A549 (cell line): ENCODE results near the gene CYGB. TPM values are rescaled to one million over a fixed set of nuclear protein-coding genes. Genes with fewer than 3 reads are reported as not detected.
A peak's percentile ranks its signal among the peaks of the same experiment; 100 is the strongest.

Source experiments
- ATAC-seq, 2 experiments: fragments of 200-7000 bp in 1 of 2; fragments of >200 bp in 1 of 2; cut with Nextera tagmentation in 1 of 2; cut with Tn5 transposase in 1 of 2; 3 replicates each; pipeline versions ENCODE4 v1.8.0 to v1.9.1; 2018 to 2020; ENCODE audit warnings: mild to moderate bottlenecking in 1 of 2, moderate library complexity in 1 of 2
- CTCF ChIA-PET: fragments of 300-600 bp; sonication (Branson Sonifier 250); formaldehyde crosslinking; extraction: SDS; loops from one replicate; lab custom pipeline; 2021; ENCODE audit warnings: antibody characterized with exemption, inconsistent platforms; lab: Yijun Ruan, JAX
- POLR2A ChIA-PET: fragments of 350-600 bp; formaldehyde crosslinking; extraction: SDS; loops from one replicate; lab custom pipeline; 2021; ENCODE audit warnings: antibody characterized with exemption, inconsistent platforms; lab: Yijun Ruan, JAX
- DNase-seq, 2 experiments: peaks; one replicate each; pipeline versions ENCODE4 v3.0.0 to v3.0.0-alpha.2; 2011 to 2016; ENCODE audit warnings: low read depth in 1 of 2, low spot score in 1 of 2
- FAIRE-seq: peaks from 2 replicates; lab custom pipeline; 2011; peaks lifted over from hg19 to GRCh38; lab: Jason Lieb, UNC
- H3K27ac ChIP-seq, 2 experiments: fragments of >200 bp; sonication (Bioruptor Twin); formaldehyde crosslinking; 3 replicates each; pipeline ENCODE4 v1.5.1; 2016 to 2017
- H3K4me1 ChIP-seq: fragments of >200 bp; sonication (Bioruptor Twin); formaldehyde crosslinking; 3 replicates; pipeline ENCODE4 v1.6.1; 2016
- H3K4me2 ChIP-seq: fragments of >200 bp; sonication (Bioruptor Twin); formaldehyde crosslinking; 3 replicates; pipeline ENCODE4 v1.6.1; 2016
- H3K4me3 ChIP-seq: fragments of >200 bp; sonication (Bioruptor Twin); formaldehyde crosslinking; 3 replicates; pipeline ENCODE4 v1.5.1; 2016
- H3K9me3 ChIP-seq: fragments of >200 bp; sonication (Bioruptor Twin); formaldehyde crosslinking; 3 replicates; pipeline ENCODE4 v1.6.1; 2016
- BHLHE40 ChIP-seq: IDR thresholded peaks from 2 replicates; pipeline ENCODE4 v1.6.1; 2012; ENCODE audit warnings: low read depth, low read length, inconsistent platforms
- CBX8 ChIP-seq: fragments of 200-600 bp; sonication (generic); IDR thresholded peaks from 2 replicates; pipeline ENCODE4 v1.6.1; 2016
- CEBPB ChIP-seq, 2 experiments: fragments of >200 bp in 1 of 2; sonication (Bioruptor Twin) in 1 of 2; formaldehyde crosslinking in 1 of 2; IDR thresholded peaks; 2 replicates each; pipeline ENCODE4 v1.6.1; 2012 to 2016
- CHD4 ChIP-seq: fragments of 200-600 bp; sonication (generic); IDR thresholded peaks from 2 replicates; pipeline ENCODE4 v1.6.1; 2016; ENCODE audit warnings: antibody characterized with exemption, mild to moderate bottlenecking, borderline replicate concordance
- EHF ChIP-seq: fragments of 250-450 bp; sonication (Bioruptor Pico); IDR thresholded peaks from 2 replicates; pipeline ENCODE4 v1.5.0; 2020; ENCODE audit warnings: mild to moderate bottlenecking
- ESRRA ChIP-seq: fragments of 150-350 bp; IDR thresholded peaks from 2 replicates; pipeline ENCODE4 v1.6.1; 2014; ENCODE audit warnings: mild to moderate bottlenecking, low read length, borderline replicate concordance
- FOXS1 ChIP-seq: fragments of 250-450 bp; sonication (Bioruptor Pico); IDR thresholded peaks from 2 replicates; pipeline ENCODE4 v1.5.0; 2020; ENCODE audit warnings: mild to moderate bottlenecking, moderate library complexity
- HOXA7 ChIP-seq: fragments of 250-450 bp; sonication (Bioruptor Pico); IDR thresholded peaks from 2 replicates; pipeline ENCODE4 v1.5.0; 2020; ENCODE audit warnings: mild to moderate bottlenecking, moderate library complexity
- HOXB13 ChIP-seq: fragments of 250-450 bp; sonication (Bioruptor Pico); IDR thresholded peaks from 2 replicates; pipeline ENCODE4 v1.5.0; 2020; ENCODE audit warnings: low read depth, mild to moderate bottlenecking, moderate library complexity
- JUN ChIP-seq, 2 experiments: fragments of >200 bp; sonication (Bioruptor Twin); formaldehyde crosslinking; IDR thresholded peaks; 2 replicates in 1 of 2; 3 replicates in 1 of 2; pipeline ENCODE4 v1.6.1; 2016 to 2017
- KDM5A ChIP-seq: fragments of 200-600 bp; sonication (generic); IDR thresholded peaks from 2 replicates; pipeline ENCODE4 v1.6.1; 2016; ENCODE audit warnings: antibody characterized with exemption, mild to moderate bottlenecking
- NR3C1 ChIP-seq: fragments of >200 bp; sonication (Bioruptor Twin); formaldehyde crosslinking; IDR thresholded peaks from 3 replicates; pipeline ENCODE4 v1.6.1; 2017
- PHF8 ChIP-seq: fragments of 200-600 bp; sonication (generic); IDR thresholded peaks from 2 replicates; pipeline ENCODE4 v1.6.1; 2016; ENCODE audit warnings: low read depth, mild to moderate bottlenecking, antibody characterized with exemption, moderate library complexity, borderline replicate concordance
- POLR2A ChIP-seq: IDR thresholded peaks from 2 replicates; pipeline ENCODE4 v1.6.1; 2012; ENCODE audit warnings: mild to moderate bottlenecking, low read length
- RARB ChIP-seq: fragments of 250-450 bp; sonication (Bioruptor Pico); IDR thresholded peaks from 2 replicates; pipeline ENCODE4 v1.8.0; 2021; ENCODE audit warnings: mild to moderate bottlenecking, moderate library complexity
- RCOR1 ChIP-seq: fragments of 150-350 bp; IDR thresholded peaks from 2 replicates; pipeline ENCODE4 v1.6.1; 2014; ENCODE audit warnings: antibody characterized with exemption, low read length, low read depth
- RFX5 ChIP-seq: fragments of 450-650 bp; IDR thresholded peaks from 2 replicates; pipeline ENCODE4 v1.7.1; 2014; ENCODE audit warnings: antibody characterized with exemption, mild to moderate bottlenecking, moderate library complexity
- RNF2 ChIP-seq: fragments of 200-600 bp; sonication (generic); IDR thresholded peaks from 2 replicates; pipeline ENCODE4 v1.6.1; 2016; ENCODE audit warnings: low read depth, mild to moderate bottlenecking, antibody characterized with exemption, moderate library complexity, borderline replicate concordance
- TFCP2L1 ChIP-seq: fragments of 250-450 bp; sonication (Bioruptor Pico); IDR thresholded peaks from 2 replicates; pipeline ENCODE4 v1.5.0; 2021; ENCODE audit warnings: mild to moderate bottlenecking
- TP53 ChIP-seq: fragments of 250-450 bp; sonication (Bioruptor Pico); IDR thresholded peaks from 2 replicates; pipeline ENCODE4 v1.5.0; 2021; ENCODE audit warnings: mild to moderate bottlenecking, moderate library complexity
- ZFP36 ChIP-seq: fragments of 450-650 bp; IDR thresholded peaks from 2 replicates; pipeline ENCODE4 v1.6.1; 2014; ENCODE audit warnings: borderline replicate concordance; ENCODE audit not compliant: partially characterized antibody
- ZNF302 ChIP-seq: fragments of 250-450 bp; sonication (Bioruptor Pico); IDR thresholded peaks from 2 replicates; pipeline ENCODE4 v1.9.0; 2021; ENCODE audit warnings: inconsistent platforms, mild to moderate bottlenecking, moderate library complexity
- WGBS: methylation state at CpG from one replicate; pipeline ENCODE4 v1.1.6; 2017; ENCODE audit errors: missing lambda C conversion rate; 5-methylcytosine and 5-hydroxymethylcytosine counted together
- polyA plus RNA-seq, 4 experiments: library from polyadenylated mRNA; depleted of rRNA in 3 of 4; stranded (reverse); fragments of >200 nt; fragmentation: RNase III in 1 of 4; extraction: RNeasy Plus Mini Kit Qiagen cat#74134 plus additional on column Dnase treatment in 1 of 4; gene quantifications; 2 replicates in 3 of 4; 3 replicates in 1 of 4; pipeline ENCODE4 v1.2.3, GENCODE V29; 2011 to 2017
- TF ChIP-seq, protein P1 (sequence below): IDR thresholded peaks from 2 replicates; pipeline ENCODE4 v1.6.1; 2012
- TF ChIP-seq, protein P2 (sequence below): fragments of 250-450 bp; sonication (Bioruptor Pico); IDR thresholded peaks from 2 replicates; pipeline ENCODE4 v1.5.0; 2020; ENCODE audit warnings: low read depth, mild to moderate bottlenecking, moderate library complexity
- TF ChIP-seq, protein P3 (sequence below): IDR thresholded peaks from 2 replicates; pipeline ENCODE4 v1.6.1; 2012; ENCODE audit warnings: low read depth, borderline replicate concordance
- TF ChIP-seq, protein P4 (sequence below): fragments of >200 bp; sonication (Bioruptor Twin); formaldehyde crosslinking; IDR thresholded peaks from 3 replicates; pipeline ENCODE4 v1.6.1; 2016
- TF ChIP-seq, protein P5 (sequence below): IDR thresholded peaks from 2 replicates; pipeline ENCODE4 v1.6.1; 2012
- TF ChIP-seq, protein P6 (sequence below): fragments of 200-600 bp; sonication (generic); IDR thresholded peaks from 2 replicates; pipeline ENCODE4 v1.6.1; 2016; ENCODE audit warnings: antibody characterized with exemption, mild to moderate bottlenecking, moderate library complexity
- TF ChIP-seq, protein P7 (sequence below): fragments of >200 bp; sonication (Bioruptor Twin); formaldehyde crosslinking; IDR thresholded peaks from 3 replicates; pipeline ENCODE4 v1.5.1; 2016

Gene CYGB
- polyA plus RNA-seq, 2 of the 4 experiments (the other 2 are of a cell fraction): 1.1 TPM

DNA sequence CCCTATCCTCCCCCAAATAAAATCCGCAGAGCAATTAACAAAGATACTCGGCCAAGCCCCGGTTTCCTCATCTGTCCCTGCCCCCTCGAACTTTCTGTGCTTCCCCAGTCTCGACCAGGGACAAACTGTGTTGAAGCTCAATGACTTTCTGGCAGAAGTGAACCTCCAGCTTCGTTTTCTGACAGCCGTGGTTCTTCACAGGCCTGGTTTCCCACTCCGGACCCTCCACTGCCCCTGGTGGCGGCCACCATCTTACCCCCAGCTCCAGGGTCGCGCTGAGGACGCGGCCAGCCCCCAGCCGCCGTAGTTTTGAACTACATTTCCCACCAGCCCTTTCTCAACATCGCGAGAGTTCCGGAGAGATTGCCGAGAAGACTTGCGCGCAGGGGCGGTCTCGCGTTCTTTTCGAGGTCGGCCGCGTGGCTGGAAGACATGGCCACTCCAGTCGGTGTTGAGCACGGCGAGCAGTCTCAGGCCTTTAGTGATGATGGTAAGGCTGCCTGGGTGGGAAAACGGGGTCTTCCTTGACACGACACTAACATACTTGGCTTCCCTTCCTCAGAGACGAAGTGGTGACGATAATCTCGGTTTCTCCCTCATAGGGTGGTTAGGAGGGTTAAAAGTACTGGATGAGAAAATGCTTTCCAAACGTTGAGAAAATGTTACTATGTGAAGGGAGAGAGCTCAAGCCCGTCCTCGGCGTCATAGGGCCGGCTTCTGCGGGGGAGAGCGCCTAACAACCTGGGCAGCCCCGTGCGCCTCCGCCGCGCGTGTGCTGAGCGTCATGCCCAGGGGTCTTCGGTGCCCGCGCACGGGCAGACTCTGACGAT is 20.1 kb upstream of the CYGB start (continued):
- TF ChIP-seq, protein P1, sequence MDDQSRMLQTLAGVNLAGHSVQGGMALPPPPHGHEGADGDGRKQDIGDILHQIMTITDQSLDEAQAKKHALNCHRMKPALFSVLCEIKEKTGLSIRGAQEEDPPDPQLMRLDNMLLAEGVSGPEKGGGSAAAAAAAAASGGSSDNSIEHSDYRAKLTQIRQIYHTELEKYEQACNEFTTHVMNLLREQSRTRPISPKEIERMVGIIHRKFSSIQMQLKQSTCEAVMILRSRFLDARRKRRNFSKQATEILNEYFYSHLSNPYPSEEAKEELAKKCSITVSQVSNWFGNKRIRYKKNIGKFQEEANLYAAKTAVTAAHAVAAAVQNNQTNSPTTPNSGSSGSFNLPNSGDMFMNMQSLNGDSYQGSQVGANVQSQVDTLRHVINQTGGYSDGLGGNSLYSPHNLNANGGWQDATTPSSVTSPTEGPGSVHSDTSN: 0 out of 2 replicates have a peak, but pooled peaks have one; percentile 38
- peak; percentile 99 for TF ChIP-seq POLR2A
- no peak for TF ChIP-seq FOXS1 (CRISPR knock-in tag)
- TF ChIP-seq TFCP2L1: peak; percentile 60; the same call in 1 of the 2 replicates
- TF ChIP-seq, protein P2, sequence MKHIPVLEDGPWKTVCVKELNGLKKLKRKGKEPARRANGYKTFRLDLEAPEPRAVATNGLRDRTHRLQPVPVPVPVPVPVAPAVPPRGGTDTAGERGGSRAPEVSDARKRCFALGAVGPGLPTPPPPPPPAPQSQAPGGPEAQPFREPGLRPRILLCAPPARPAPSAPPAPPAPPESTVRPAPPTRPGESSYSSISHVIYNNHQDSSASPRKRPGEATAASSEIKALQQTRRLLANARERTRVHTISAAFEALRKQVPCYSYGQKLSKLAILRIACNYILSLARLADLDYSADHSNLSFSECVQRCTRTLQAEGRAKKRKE: no peak
- TF ChIP-seq HOXA7: no peak
- no peak for TF ChIP-seq BHLHE40
- TF ChIP-seq JUN (IDR thresholded peaks at IDR 0.05): peak; percentile 91 to 97
- 0 out of 2 replicates have a peak, but pooled peaks have one; percentile 21 for TF ChIP-seq RARB (CRISPR knock-in tag)
- no peak for TF ChIP-seq EHF (CRISPR knock-in tag)
- TF ChIP-seq, protein P3, sequence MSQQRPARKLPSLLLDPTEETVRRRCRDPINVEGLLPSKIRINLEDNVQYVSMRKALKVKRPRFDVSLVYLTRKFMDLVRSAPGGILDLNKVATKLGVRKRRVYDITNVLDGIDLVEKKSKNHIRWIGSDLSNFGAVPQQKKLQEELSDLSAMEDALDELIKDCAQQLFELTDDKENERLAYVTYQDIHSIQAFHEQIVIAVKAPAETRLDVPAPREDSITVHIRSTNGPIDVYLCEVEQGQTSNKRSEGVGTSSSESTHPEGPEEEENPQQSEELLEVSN: peak; percentile 73; the same call in 1 of the 2 replicates
- TF ChIP-seq, protein P4, sequence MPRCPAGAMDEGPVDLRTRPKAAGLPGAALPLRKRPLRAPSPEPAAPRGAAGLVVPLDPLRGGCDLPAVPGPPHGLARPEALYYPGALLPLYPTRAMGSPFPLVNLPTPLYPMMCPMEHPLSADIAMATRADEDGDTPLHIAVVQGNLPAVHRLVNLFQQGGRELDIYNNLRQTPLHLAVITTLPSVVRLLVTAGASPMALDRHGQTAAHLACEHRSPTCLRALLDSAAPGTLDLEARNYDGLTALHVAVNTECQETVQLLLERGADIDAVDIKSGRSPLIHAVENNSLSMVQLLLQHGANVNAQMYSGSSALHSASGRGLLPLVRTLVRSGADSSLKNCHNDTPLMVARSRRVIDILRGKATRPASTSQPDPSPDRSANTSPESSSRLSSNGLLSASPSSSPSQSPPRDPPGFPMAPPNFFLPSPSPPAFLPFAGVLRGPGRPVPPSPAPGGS: peak; percentile 90; the same call in 2 of the 3 replicates
- TF ChIP-seq, protein P5, sequence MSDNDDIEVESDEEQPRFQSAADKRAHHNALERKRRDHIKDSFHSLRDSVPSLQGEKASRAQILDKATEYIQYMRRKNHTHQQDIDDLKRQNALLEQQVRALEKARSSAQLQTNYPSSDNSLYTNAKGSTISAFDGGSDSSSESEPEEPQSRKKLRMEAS: peak; percentile 100

DNA sequence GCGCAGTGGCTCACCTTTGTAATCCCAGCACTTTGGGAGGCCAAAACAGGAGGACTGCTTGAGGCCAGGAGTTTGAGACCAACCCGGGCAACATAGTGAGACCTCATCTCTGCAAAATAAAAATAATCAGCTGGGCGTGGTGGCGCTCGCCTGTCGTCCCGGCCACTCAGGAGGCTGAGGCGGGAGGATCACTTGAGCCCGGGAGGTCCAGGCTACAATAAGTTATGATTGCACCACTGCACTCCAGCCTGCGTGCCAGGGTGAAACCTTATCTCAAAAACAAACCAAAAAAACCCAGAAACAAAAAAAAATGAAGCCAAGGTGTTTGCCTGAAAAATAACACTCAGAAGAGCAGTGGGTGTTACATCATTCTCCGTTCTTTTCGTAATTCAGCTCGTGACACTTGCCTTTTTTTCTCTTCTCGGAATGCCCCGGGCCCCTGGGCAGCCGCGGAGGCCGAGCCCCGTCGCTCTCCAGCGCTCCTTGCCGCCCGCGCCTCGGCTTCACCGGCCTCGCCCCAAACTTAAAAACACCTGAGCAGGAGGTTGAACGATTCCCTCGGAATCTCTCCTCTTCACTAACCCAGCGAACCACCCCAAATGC is 19.4 kb upstream of the CYGB start:
- ChIA-PET POLR2A (interaction anchor here (0.6 to 2.5 kb wide), 20 partner anchors 10 to 1601 kb away, joined by 3 to 21 read pairs (median 4); partner anchors contain the start of genes CYGB, JMJD6, METTL23 and MFSD11), CTCF (interaction anchor here (0.8 to 15.7 kb wide), 34 partner anchors 8 to 172 kb away, joined by 3 to 185 read pairs (median 4); partner anchors contain the start of genes AANAT, MXRA7, PRCD and ST6GALNAC2)
- peak overlapping the region; percentile 87 for H3K4me3 ChIP-seq
- peak; percentile 56 to 65 for ATAC-seq
- 7% methylated on average over 30 of the region's 30 CpGs for WGBS
- peak in 1 of 2 experiments; percentile 53 for DNase-seq
- H3K4me1 ChIP-seq: peaks cover 37% of the 10 kb centered on the region
- FAIRE-seq: no peak
- H3K27ac ChIP-seq: peak overlapping the region; percentile 90 to 96
- H3K4me2 ChIP-seq: peak overlapping the region; percentile 69
- no peaks in the 10 kb centered on the region for H3K9me3 ChIP-seq
- TF ChIP-seq ZFP36: no peak
- TF ChIP-seq ESRRA: no peak
- TF ChIP-seq, protein P6, sequence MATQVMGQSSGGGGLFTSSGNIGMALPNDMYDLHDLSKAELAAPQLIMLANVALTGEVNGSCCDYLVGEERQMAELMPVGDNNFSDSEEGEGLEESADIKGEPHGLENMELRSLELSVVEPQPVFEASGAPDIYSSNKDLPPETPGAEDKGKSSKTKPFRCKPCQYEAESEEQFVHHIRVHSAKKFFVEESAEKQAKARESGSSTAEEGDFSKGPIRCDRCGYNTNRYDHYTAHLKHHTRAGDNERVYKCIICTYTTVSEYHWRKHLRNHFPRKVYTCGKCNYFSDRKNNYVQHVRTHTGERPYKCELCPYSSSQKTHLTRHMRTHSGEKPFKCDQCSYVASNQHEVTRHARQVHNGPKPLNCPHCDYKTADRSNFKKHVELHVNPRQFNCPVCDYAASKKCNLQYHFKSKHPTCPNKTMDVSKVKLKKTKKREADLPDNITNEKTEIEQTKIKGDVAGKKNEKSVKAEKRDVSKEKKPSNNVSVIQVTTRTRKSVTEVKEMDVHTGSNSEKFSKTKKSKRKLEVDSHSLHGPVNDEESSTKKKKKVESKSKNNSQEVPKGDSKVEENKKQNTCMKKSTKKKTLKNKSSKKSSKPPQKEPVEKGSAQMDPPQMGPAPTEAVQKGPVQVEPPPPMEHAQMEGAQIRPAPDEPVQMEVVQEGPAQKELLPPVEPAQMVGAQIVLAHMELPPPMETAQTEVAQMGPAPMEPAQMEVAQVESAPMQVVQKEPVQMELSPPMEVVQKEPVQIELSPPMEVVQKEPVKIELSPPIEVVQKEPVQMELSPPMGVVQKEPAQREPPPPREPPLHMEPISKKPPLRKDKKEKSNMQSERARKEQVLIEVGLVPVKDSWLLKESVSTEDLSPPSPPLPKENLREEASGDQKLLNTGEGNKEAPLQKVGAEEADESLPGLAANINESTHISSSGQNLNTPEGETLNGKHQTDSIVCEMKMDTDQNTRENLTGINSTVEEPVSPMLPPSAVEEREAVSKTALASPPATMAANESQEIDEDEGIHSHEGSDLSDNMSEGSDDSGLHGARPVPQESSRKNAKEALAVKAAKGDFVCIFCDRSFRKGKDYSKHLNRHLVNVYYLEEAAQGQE: no peak
- 0 out of 2 replicates have a peak, but pooled peaks have one; percentile 37 for TF ChIP-seq TP53 (CRISPR knock-in tag)
- no peak for TF ChIP-seq RCOR1
- TF ChIP-seq CHD4: no peak
- TF ChIP-seq HOXB13: no peak
- no peak for TF ChIP-seq RFX5
- TF ChIP-seq CEBPB (IDR thresholded peaks at IDR 0.05): peak; percentile 38 to 75; a peak in 3 of 4 replicates
- no peak for TF ChIP-seq ZNF302 (CRISPR knock-in tag)
- TF ChIP-seq PHF8: no peak; the same call in 1 of the 2 replicates
- no peak for TF ChIP-seq CBX8
- TF ChIP-seq NR3C1: no peak
- no peak for TF ChIP-seq RNF2
- TF ChIP-seq KDM5A: no peak
- TF ChIP-seq, protein P7, sequence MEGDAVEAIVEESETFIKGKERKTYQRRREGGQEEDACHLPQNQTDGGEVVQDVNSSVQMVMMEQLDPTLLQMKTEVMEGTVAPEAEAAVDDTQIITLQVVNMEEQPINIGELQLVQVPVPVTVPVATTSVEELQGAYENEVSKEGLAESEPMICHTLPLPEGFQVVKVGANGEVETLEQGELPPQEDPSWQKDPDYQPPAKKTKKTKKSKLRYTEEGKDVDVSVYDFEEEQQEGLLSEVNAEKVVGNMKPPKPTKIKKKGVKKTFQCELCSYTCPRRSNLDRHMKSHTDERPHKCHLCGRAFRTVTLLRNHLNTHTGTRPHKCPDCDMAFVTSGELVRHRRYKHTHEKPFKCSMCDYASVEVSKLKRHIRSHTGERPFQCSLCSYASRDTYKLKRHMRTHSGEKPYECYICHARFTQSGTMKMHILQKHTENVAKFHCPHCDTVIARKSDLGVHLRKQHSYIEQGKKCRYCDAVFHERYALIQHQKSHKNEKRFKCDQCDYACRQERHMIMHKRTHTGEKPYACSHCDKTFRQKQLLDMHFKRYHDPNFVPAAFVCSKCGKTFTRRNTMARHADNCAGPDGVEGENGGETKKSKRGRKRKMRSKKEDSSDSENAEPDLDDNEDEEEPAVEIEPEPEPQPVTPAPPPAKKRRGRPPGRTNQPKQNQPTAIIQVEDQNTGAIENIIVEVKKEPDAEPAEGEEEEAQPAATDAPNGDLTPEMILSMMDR: no peak
